ENCODE results near the gene LARP1.

The LARP1 gene

GRCh38 chr5:154858297-154858971 lies 103.3 kb downstream of the LARP1 start, which contains the start of gene CNOT8:
TSS of gene CNOT8 (plus strand) at chr5:154858627. CDS start at chr5:154863279, 4,652 bp downstream.
- H3K4me3 ChIP-seq (ENCODE audit: low read depth, low read length): peak within 1 kb of the TSS; percentile 71
- peak; percentile 99 for DNase-seq (ENCODE audit: low read depth)
- TF ChIP-seq, protein P1, sequence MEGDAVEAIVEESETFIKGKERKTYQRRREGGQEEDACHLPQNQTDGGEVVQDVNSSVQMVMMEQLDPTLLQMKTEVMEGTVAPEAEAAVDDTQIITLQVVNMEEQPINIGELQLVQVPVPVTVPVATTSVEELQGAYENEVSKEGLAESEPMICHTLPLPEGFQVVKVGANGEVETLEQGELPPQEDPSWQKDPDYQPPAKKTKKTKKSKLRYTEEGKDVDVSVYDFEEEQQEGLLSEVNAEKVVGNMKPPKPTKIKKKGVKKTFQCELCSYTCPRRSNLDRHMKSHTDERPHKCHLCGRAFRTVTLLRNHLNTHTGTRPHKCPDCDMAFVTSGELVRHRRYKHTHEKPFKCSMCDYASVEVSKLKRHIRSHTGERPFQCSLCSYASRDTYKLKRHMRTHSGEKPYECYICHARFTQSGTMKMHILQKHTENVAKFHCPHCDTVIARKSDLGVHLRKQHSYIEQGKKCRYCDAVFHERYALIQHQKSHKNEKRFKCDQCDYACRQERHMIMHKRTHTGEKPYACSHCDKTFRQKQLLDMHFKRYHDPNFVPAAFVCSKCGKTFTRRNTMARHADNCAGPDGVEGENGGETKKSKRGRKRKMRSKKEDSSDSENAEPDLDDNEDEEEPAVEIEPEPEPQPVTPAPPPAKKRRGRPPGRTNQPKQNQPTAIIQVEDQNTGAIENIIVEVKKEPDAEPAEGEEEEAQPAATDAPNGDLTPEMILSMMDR (conservative IDR thresholded peaks at IDR 0.05; ENCODE audit: low read depth, low read length): no peak

DNA sequence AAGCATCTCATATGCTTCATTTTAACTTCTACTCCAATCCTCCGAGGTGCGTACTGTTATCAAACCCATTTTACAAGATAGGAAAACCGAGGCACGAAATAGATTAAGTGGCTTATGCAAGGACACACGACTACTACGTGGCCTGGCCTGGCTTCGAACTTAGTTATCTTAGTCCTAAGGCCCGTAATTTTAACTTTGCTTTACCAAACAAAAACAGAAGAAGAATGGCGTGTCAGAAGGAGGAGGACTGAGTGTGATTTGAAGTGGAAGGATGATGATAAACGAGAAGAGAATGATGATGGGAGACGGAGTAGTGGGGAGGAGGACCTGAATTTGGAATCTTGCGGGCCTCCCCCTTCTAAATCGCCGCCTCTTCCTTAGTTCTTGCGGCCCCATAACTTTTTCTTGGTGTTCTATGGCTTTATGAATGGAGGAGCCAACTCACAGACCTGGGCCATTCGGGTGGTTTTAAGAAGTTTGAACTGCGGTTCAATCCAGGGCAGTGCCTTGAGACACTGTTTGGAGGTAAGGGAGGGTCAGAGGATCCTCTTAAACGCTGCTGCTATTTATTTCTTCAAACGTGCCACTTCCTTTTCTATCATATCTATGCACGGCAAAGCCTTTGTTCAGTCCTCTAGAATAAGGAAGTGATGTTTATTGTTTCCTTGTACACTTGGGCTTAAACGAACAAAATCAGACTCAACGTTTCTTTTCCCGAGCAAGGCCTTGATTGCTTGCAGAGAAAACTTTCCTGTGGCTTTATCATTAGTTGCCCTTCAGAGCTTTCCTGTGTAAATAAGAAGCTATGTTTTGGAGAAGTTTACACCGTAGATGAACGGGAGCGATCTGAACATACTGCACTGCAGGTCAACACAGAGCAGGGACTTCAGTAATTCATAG lies 104.0 kb downstream of the LARP1 start:
- TF ChIP-seq, protein P1 (conservative IDR thresholded peaks at IDR 0.05; ENCODE audit: low read depth, low read length): no peak
- DNase-seq (ENCODE audit: low read depth): peak; percentile 27
- peak overlapping the region; percentile 71 for H3K4me3 ChIP-seq (ENCODE audit: low read depth, low read length)

DNA sequence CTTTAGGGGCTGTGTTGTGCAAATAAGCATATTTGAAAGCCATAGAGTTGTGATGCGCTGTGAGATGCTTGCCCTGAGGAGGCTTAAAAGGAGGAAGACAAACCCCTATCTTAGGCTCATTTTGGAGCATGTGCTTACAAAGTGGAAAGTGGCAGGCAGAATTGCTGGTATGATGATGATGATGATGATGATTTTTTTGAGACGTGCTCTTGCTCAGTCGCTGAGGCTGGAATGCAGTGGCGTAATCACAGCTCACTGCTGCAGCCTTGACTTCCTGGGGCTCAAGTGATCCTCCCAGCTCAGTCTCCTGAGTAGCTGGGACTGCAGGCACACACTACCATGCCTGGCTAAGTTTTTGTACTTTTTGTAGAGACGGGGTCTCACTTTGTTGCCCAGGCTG lies 104.9 kb downstream of the LARP1 start:
- peak; percentile 82 for DNase-seq (ENCODE audit: low read depth)
- TF ChIP-seq, protein P1 (conservative IDR thresholded peaks at IDR 0.05; ENCODE audit: low read depth, low read length): no peak
- H3K4me3 ChIP-seq (ENCODE audit: low read depth, low read length): peak overlapping the region; percentile 71

- peak overlapping the region; percentile 71 for H3K4me3 ChIP-seq (ENCODE audit: low read depth, low read length)
- no peak for DNase-seq (ENCODE audit: low read depth)
- TF ChIP-seq, protein P1 (conservative IDR thresholded peaks at IDR 0.05; ENCODE audit: low read depth, low read length): no peak
Observed at GRCh38 chr5:154860765-154861164, 105.6 kb downstream of the LARP1 start.

- H3K4me3 ChIP-seq (ENCODE audit: low read depth, low read length): no peak overlapping the region
- TF ChIP-seq, protein P1 (conservative IDR thresholded peaks at IDR 0.05; ENCODE audit: low read depth, low read length): no peak
- DNase-seq (ENCODE audit: low read depth): no peak
Observed at GRCh38 chr5:154861946-154862345, 106.8 kb downstream of the LARP1 start.

- DNase-seq (ENCODE audit: low read depth): peak; percentile 47
- H3K4me3 ChIP-seq (ENCODE audit: low read depth, low read length): no peak overlapping the region
- TF ChIP-seq, protein P1 (conservative IDR thresholded peaks at IDR 0.05; ENCODE audit: low read depth, low read length): no peak
Observed at GRCh38 chr5:154862766-154863165, 107.6 kb downstream of the LARP1 start.
